ENCODE results near the gene KIRREL3. TPM values are rescaled to one million over a fixed set of nuclear protein-coding genes. Genes with fewer than 3 reads are reported as not detected.

KIRREL3 gene
- total and polyA plus RNA-seq, 2 of the 4 experiments (the other 2 are of a cell fraction): 10.9 to 15.9 TPM

DNA sequence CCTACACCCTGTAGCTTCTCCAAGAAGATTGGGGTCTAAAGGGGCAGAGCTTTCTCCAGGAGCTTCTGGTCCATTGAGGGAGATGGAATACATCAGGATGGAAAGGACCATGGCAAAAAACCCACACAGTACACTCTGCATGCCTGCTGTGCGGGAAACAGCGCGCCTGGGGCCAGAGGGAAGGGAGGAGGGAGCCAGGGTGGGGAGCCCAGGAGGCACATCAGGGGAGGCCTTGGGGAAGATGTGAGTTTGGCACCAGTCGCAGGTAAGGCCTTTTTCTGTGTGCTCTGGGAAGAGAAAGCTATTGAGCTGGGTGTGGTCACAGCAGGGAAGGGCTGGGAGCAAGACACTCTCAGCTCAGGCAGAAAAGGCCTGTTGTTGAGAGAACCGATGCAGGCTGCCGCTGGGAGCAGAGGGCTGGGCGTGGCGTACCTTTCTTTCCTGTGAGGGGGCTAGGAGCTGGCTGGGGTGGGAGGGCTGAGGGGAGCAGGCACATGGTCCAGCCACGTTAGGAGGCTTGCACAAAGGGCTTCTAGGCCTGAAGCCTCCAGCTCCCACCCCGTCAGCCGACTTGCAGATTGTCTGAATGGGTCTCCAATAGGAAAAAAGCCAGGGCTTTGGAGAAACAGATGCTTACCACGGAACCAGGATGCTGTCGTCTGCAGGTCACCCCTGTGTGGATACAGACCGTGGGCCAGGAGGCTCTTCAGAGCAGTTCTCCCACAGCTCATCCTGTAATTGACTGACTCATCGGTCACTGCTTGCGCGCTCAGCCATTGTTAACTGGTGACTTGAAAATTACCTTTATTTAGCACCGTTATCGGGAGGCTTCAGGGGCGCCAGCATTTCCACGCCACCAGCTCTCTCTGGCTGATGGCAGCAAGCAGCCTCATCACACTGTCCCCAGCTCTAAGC, 407.8 kb downstream of the KIRREL3 start:
- dilution Hi-C loops (cut with HindIII; ENCODE audit: low sequenced_read_pairs, unreplicated experiment): no loop called here
- POLR2A ChIA-PET (ENCODE audit: unreplicated experiment): no interaction called here

More for the DNA sequence above, 407.8 kb downstream of the KIRREL3 start:
- TF ChIP-seq NFE2L2 (IDR thresholded peaks at IDR 0.05; ENCODE audit: low read depth, low read length) (no peak), BHLHE40 (IDR thresholded peaks at IDR 0.05; ENCODE audit: low read depth, low read length) (no peak), FOS (IDR thresholded peaks at IDR 0.05; ENCODE audit: low read depth, low read length) (no peak)
- TF ChIP-seq, protein P1, sequence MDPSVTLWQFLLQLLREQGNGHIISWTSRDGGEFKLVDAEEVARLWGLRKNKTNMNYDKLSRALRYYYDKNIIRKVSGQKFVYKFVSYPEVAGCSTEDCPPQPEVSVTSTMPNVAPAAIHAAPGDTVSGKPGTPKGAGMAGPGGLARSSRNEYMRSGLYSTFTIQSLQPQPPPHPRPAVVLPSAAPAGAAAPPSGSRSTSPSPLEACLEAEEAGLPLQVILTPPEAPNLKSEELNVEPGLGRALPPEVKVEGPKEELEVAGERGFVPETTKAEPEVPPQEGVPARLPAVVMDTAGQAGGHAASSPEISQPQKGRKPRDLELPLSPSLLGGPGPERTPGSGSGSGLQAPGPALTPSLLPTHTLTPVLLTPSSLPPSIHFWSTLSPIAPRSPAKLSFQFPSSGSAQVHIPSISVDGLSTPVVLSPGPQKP (IDR thresholded peaks at IDR 0.05; ENCODE audit: borderline replicate concordance, low read depth, low read length): no peak
- H2BK15ac ChIP-seq (ENCODE audit: low read depth, low read length): no peak overlapping the region
- H3K79me1 ChIP-seq (ENCODE audit: low read depth in 1 of 2, low read length in 2 of 2): no peaks in the 10 kb centered on the region; a peak in 2 of 4 replicates
- no peak overlapping the region for H3K4me2 ChIP-seq (ENCODE audit: low read depth, low read length)
- no peak overlapping the region for H2BK20ac ChIP-seq (ENCODE audit: low read depth, low read length)
- H2AK5ac ChIP-seq (ENCODE audit: low read depth, low read length): no peak overlapping the region
- H3K4me1 ChIP-seq (ENCODE audit: control insufficient read depth, insufficient read depth, low read length): no peaks in the 10 kb centered on the region
- no peak overlapping the region for H3K56ac ChIP-seq (ENCODE audit: extremely low read depth, insufficient read depth, low read length)
- no peak overlapping the region for H2BK5ac ChIP-seq (ENCODE audit: low read depth, low read length, poor library complexity, severe bottlenecking)
- no peaks in the 10 kb centered on the region for H3K36me3 ChIP-seq (ENCODE audit: control insufficient read depth, insufficient read depth, low read length)
- no peak overlapping the region for H4K5ac ChIP-seq (ENCODE audit: low read depth, low read length)
- no peak overlapping the region for H2AK9ac ChIP-seq (replicated peaks; ENCODE audit: low read depth, low read length, poor library complexity)
- WGBS, 2 experiments (ENCODE audit: extremely low coverage in 2 of 2, insufficient read length in 1 of 2): 87% methylated on average over 14 of the region's 21 CpGs; no CpG with 5 or more reads in 1 of the 2 experiments
- H3K27ac ChIP-seq (ENCODE audit: insufficient read depth, low read length): no peak overlapping the region
- no peaks in the 10 kb centered on the region for H4K20me1 ChIP-seq (ENCODE audit: insufficient read depth, low read length)
- ATAC-seq (ENCODE audit: low read depth) (no peak), DNase-seq (peak; percentile 12)
- H3K14ac ChIP-seq (replicated peaks; ENCODE audit: low read depth, low read length): no peak overlapping the region
- no peaks in the 10 kb centered on the region for H3K9me3 ChIP-seq (ENCODE audit: control insufficient read depth, insufficient read depth, low read length)
- 0 out of 2 replicates have a peak, but pooled peaks cover 7% of the 10 kb centered on the region for H3K9me1 ChIP-seq (ENCODE audit: insufficient read depth, low read length)
- H3K4ac ChIP-seq (ENCODE audit: low read depth, low read length): no peak overlapping the region
- CTCF ChIA-PET: interaction anchor here (0.9 kb wide), 1 partner anchor 15 kb away, joined by 4 read pairs; no protein-coding TSS in a partner anchor
- BruUV-seq (replicated peaks): no TSS peak
- H3K18ac ChIP-seq (ENCODE audit: low read depth, low read length): no peak overlapping the region
- H2BK120ac ChIP-seq (ENCODE audit: low read depth, low read length): no peak overlapping the region
- no peak overlapping the region for H4K91ac ChIP-seq (ENCODE audit: insufficient read depth, low read depth, low read length)
- no peak overlapping the region for H4K8ac ChIP-seq (ENCODE audit: low read depth in 2 of 2, low read length in 2 of 2)
- H3K23ac ChIP-seq (ENCODE audit: low read depth, low read length): no peak overlapping the region
- H3K27me3 ChIP-seq (ENCODE audit: control insufficient read depth, insufficient read depth, low read length): no peaks in the 10 kb centered on the region
- H2AFZ ChIP-seq (replicated peaks; ENCODE audit: low read length, poor library complexity): no peak overlapping the region
- in situ Hi-C loops (cut with MboI; ENCODE audit: low sequenced_read_pairs) (no loop called here), intact Hi-C loops (cut with micrococcal nuclease) (no loop called here)
- H3K9ac ChIP-seq (ENCODE audit: low read depth, low read length): no peak overlapping the region
- H3K4me3 ChIP-seq (ENCODE audit: insufficient read depth, low read depth, low read length): no peak overlapping the region

Measured in IMR-90 (cell line).